Neutrophil (primary cell): ENCODE measurements around the gene MYO18A.

Experiments used
- H3K27ac ChIP-seq: fragments of 200-600 bp; sonication (generic); 2 replicates; pipeline ENCODE4 v1.5.1; 2016; ENCODE audit warnings: mild to moderate bottlenecking, moderate library complexity
- H3K27me3 ChIP-seq: fragments of 200-600 bp; sonication (generic); 2 replicates; pipeline ENCODE4 v1.6.0; 2016; ENCODE audit warnings: mild to moderate bottlenecking
- H3K36me3 ChIP-seq: fragments of 200-600 bp; sonication (generic); 2 replicates; pipeline ENCODE4 v1.5.1; 2017
- H3K4me1 ChIP-seq, 2 experiments: fragments of 200-600 bp in 1 of 2; sonication (generic) in 1 of 2; 1 replicate in 1 of 2; 2 replicates in 1 of 2; pipeline versions ENCODE4 v1.5.1 to v1.6.1; 2013 to 2016; ENCODE audit warnings: low read depth in 1 of 2, low read length in 1 of 2, mild to moderate bottlenecking in 1 of 2, moderate library complexity in 1 of 2; ENCODE audit not compliant: control insufficient read depth in 1 of 2, insufficient read depth in 1 of 2
- H3K4me3 ChIP-seq, 2 experiments: fragments of 200-600 bp in 1 of 2; sonication (generic) in 1 of 2; 1 replicate in 1 of 2; 2 replicates in 1 of 2; pipeline ENCODE4 v1.5.1; 2013 to 2016; ENCODE audit warnings: low read depth in 1 of 2, low read length in 1 of 2, mild to moderate bottlenecking in 1 of 2, moderate library complexity in 1 of 2
- H3K9me3 ChIP-seq: fragments of 200-600 bp; sonication (generic); 2 replicates; pipeline ENCODE4 v1.5.1; 2016
- CTCF ChIP-seq: fragments of 200-600 bp; sonication (generic); IDR thresholded peaks from 2 replicates; pipeline ENCODE4 v1.5.1; 2016; ENCODE audit warnings: antibody characterized with exemption

Gene MYO18A

GRCh38 chr17:29051194-29051593, 129.0 kb downstream of the MYO18A start:
- TF ChIP-seq CTCF: no peak
- Histone ChIP-seq H3K36me3 (no peaks in the 10 kb centered on the region), H3K4me1 (no peaks in the 10 kb centered on the region), H3K4me3 (no peak overlapping the region), H3K27me3 (peaks cover 16% of the 10 kb centered on the region), H3K27ac (no peak overlapping the region), H3K9me3 (no peaks in the 10 kb centered on the region)

- H3K4me1 ChIP-seq: no peaks in the 10 kb centered on the region
- TF ChIP-seq CTCF: no peak
- no peaks in the 10 kb centered on the region for H3K9me3 ChIP-seq
- no peaks in the 10 kb centered on the region for H3K36me3 ChIP-seq
- H3K27me3 ChIP-seq: peaks cover 16% of the 10 kb centered on the region
- no peak overlapping the region for H3K4me3 ChIP-seq
- H3K27ac ChIP-seq: no peak overlapping the region
These were observed 130.0 kb downstream of the MYO18A start for GRCh38 chr17:29050176-29050575.

GRCh38 chr17:29049541-29050145, 130.6 kb downstream of the MYO18A start:
- no peaks in the 10 kb centered on the region for H3K9me3 ChIP-seq
- peaks cover 16% of the 10 kb centered on the region for H3K27me3 ChIP-seq
- H3K4me1 ChIP-seq: no peaks in the 10 kb centered on the region
- no peak overlapping the region for H3K27ac ChIP-seq
- no peak overlapping the region for H3K4me3 ChIP-seq
- no peaks in the 10 kb centered on the region for H3K36me3 ChIP-seq
- no peak for TF ChIP-seq CTCF

GRCh38 chr17:29048440-29049368, 131.5 kb downstream of the MYO18A start:
- no peaks in the 10 kb centered on the region for H3K36me3 ChIP-seq
- no peaks in the 10 kb centered on the region for H3K9me3 ChIP-seq
- peaks cover 16% of the 10 kb centered on the region for H3K27me3 ChIP-seq
- no peak overlapping the region for H3K27ac ChIP-seq
- H3K4me1 ChIP-seq: no peaks in the 10 kb centered on the region
- no peak overlapping the region for H3K4me3 ChIP-seq
- no peak for TF ChIP-seq CTCF

DNA sequence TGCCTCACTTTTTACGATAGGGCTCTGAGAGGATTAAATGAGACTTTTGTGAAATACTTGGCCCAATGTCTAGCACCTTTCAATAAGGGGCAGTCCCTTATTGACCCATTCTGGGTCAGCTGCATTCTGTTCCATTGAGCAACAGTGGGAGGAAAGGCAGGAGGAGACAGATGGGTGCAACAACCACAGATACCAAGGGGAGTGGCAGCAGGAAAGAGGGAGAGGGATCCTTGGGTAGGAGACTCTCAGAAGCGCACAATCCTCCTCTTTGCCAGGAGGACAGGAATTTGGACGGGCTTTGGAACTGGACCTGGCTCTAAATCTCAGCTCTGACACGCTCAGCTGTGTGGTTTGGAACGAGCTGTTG, 133.7 kb downstream of the MYO18A start:
- H3K27ac ChIP-seq: no peak overlapping the region
- H3K4me3 ChIP-seq: no peak overlapping the region
- peaks cover 16% of the 10 kb centered on the region for H3K27me3 ChIP-seq
- no peaks in the 10 kb centered on the region for H3K4me1 ChIP-seq
- H3K36me3 ChIP-seq: no peaks in the 10 kb centered on the region
- H3K9me3 ChIP-seq: no peaks in the 10 kb centered on the region
- no peak for TF ChIP-seq CTCF
